HG02623 (cell line): ENCODE results near the gene ASB16.

Experiments
- ATAC-seq: cut with Tn5 transposase; IDR thresholded peaks from one replicate; pipeline ENCODE4 v1.9.1; 2021; ENCODE audit warnings: moderate library complexity; ENCODE audit not compliant: unreplicated experiment

Gene ASB16

DNA sequence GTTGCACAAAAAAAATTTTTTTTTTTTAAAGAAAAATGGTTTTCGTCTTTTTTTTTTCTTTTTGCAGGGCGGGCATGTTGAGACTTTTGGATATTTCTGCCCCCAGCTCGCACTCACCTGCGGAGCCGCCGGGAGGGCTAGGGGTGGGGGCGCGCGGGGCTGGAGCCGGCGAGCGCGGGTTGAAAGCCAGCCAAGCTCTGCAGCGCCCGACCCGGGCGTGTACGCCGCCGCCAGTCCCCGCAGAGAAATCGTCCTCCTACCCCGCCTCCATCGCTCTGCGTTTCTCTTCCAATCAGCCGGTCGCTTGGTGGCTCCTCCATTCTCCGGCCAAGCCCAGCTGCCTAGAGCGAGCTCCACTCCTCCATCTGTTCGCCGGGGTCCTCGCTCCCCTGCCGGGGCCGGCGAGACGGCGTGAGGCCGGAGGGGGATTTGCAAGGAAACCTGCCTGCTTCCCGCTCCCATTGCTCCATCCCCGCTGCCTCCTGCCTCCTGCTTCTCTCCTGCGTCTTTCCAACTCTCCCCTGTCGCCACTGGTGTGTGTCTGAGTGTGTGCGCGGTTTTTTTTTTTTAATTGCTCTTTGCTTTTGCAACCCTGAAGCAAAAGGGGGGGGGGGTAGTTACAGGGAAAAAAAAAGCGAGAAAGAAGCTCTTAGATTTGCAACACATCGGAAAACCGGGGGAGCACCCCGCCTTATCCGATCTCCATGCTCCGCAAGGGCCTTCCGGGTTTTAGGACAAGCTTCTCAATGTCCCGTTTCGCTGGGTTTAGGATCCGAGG, 50.8 kb downstream of the ASB16 start:
- ATAC-seq, result no peak

DNA sequence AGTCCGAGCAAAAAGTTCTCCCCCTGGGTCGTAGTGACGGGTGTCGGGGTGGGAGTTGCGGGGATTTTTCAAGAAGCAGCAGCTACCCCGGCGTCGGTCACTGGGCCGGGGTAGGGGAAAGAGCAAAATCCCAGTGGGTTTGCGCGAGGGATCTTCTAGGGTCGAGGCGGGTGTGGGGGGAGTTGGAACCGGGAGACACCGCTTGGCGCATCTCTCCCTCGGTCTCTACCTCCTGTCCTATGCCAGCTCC, 51.3 kb downstream of the ASB16 start:
- no peak for ATAC-seq

DNA sequence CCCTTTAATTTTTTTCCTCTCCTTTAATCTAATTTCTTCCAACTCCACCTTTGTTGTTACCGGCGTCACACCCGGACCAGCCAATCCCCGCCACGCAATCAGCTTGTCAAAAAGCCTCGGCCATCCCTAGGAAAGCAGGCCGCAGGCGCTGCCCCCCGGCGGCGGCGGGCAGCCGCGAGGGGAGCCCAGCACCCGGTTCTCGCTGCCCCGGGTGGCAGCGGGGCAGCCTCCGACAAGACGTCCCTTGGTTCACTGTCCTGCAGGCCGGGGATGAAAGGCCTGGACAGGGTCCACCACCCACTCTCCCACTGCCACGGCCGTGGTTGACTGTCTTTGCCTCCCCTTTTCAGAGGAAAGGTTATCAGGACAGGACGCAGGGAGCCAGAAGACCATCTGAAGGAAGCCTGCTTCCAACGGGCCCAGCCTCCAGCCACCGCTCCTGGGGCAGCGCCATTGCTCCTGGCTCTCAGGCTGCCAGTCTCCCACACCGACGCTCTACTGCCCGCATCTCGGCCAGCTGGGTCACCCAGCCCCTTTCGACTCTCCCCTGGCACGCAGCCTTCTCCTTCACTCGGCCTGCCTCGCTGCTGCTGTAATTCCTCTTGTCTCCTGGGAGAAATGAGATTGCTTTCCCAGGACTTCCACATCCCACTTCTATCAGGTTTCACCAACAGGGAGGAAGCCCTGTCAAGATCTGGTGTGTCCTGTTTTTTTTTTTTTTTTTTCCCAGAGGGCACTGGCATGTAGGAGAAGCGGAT, 51.8 kb downstream of the ASB16 start:
- no peak for ATAC-seq

DNA sequence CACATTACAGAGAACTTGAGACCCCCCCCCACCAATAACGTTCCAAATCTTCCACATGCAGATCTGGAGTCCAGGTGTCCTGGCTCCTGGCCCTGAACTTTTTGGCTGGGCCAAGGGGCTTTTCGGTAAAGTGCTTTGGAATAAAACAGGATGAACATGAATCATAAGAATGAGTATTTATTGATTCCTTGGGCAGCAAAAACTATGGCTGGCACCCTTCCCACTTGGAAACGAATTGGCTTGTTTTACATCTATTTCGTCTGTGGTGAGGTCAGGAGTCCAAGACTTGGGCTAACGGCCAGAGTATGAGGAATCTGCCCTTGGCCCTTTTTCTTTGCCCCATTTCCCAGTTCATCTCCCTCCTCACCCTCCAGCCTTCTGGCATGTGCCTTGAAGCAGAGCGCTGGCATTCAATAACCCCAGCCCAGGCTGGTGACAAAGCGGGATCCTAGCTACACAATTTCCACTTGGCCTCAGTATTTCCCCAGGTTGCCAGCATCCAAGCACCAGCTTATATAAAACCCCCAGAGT, 53.1 kb downstream of the ASB16 start:
- ATAC-seq, result no peak
